Muscle layer of duodenum (tissue), 2 donors: ENCODE measurements around the gene XG.
"Not testable (repeated sequence)": the region's sequence is repeated elsewhere in the genome, so short reads cannot be mapped to it uniquely, and the experiment has no call there.

Experiments used
- H3K27ac ChIP-seq: one replicate; pipeline ENCODE4 v1.7.0; 2013; ENCODE audit warnings: mild to moderate bottlenecking, low read length
- H3K27me3 ChIP-seq: one replicate; pipeline ENCODE4 v1.7.0; 2013; ENCODE audit warnings: low read depth, mild to moderate bottlenecking, control low read depth, low read length
- H3K36me3 ChIP-seq, 2 donors: one replicate each; pipeline ENCODE4 v1.7.0; 2013; ENCODE audit warnings: low read length in 2 of 2, control low read depth in 1 of 2, mild to moderate bottlenecking in 1 of 2; ENCODE audit not compliant: insufficient read depth in 2 of 2, control insufficient read depth in 1 of 2
- H3K4me1 ChIP-seq, 2 donors: one replicate each; pipeline ENCODE4 v1.7.0; 2013; ENCODE audit warnings: low read length in 2 of 2, mild to moderate bottlenecking in 2 of 2, control low read depth in 1 of 2, moderate library complexity in 1 of 2; ENCODE audit not compliant: insufficient read depth in 2 of 2, control insufficient read depth in 1 of 2
- H3K4me3 ChIP-seq, 2 donors: one replicate each; pipeline ENCODE4 v1.7.0; 2013; ENCODE audit warnings: low read length in 2 of 2, low read depth in 1 of 2, mild to moderate bottlenecking in 1 of 2
- H3K9me3 ChIP-seq, 2 donors: one replicate each; pipeline ENCODE4 v1.7.0; 2013; ENCODE audit warnings: low read length in 2 of 2, control low read depth in 1 of 2, mild to moderate bottlenecking in 1 of 2; ENCODE audit not compliant: control insufficient read depth in 1 of 2
- donor health status: healthy.

Gene XG

GRCh38 chrX:2751874-2752300, at the start of gene XG:
Gene XG (plus strand): TSS chrX:2752040. CDS start chrX:2752275, 235 bp downstream.
- not testable (repeated sequence) for H3K27me3 ChIP-seq, H3K4me3 ChIP-seq

GRCh38 chrX:2703991-2704369, 47.9 kb upstream of the XG start:
- Histone ChIP-seq H3K4me3 (no peak overlapping the region), H3K9me3 (no peaks in the 10 kb centered on the region), H3K4me1 (peaks cover 18 to 58% of the 10 kb centered on the region in 2 donors), H3K36me3 (no peaks in the 10 kb centered on the region), H3K27ac (peak overlapping the region; percentile 58), H3K27me3 (no peaks in the 10 kb centered on the region)

More at GRCh38 chrX:2751874-2752300, at the start of gene XG:
- not testable (repeated sequence) for H3K9me3 ChIP-seq, H3K4me1 ChIP-seq, H3K27ac ChIP-seq, H3K36me3 ChIP-seq

- Histone ChIP-seq H3K9me3 (no peaks in the 10 kb centered on the region), H3K36me3 (no peaks in the 10 kb centered on the region), H3K4me1 (peaks cover 18 to 69% of the 10 kb centered on the region in 2 donors), H3K27me3 (no peaks in the 10 kb centered on the region), H3K4me3 (no peak overlapping the region), H3K27ac (peak overlapping the region; percentile 58)
These were observed 46.6 kb upstream of the XG start for GRCh38 chrX:2705046-2705832.

GRCh38 chrX:2707334-2707760, 44.5 kb upstream of the XG start:
- Histone ChIP-seq H3K27ac (peak overlapping the region; percentile 46), H3K4me1 (peaks cover 18 to 74% of the 10 kb centered on the region in 2 donors), H3K36me3 (peaks cover 0 to 2% of the 10 kb centered on the region in 2 donors), H3K9me3 (no peaks in the 10 kb centered on the region), H3K4me3 (peak overlapping the region in 1 of 2 donors; percentile 27), H3K27me3 (no peaks in the 10 kb centered on the region)

GRCh38 chrX:2708021-2708420, 43.8 kb upstream of the XG start:
- peaks cover 18 to 74% of the 10 kb centered on the region in 2 donors for H3K4me1 ChIP-seq
- H3K27ac ChIP-seq: peak overlapping the region; percentile 46
- H3K36me3 ChIP-seq: peaks cover 4 to 6% of the 10 kb centered on the region in 2 donors
- H3K4me3 ChIP-seq: no peak overlapping the region
- no peaks in the 10 kb centered on the region for H3K27me3 ChIP-seq
- no peaks in the 10 kb centered on the region for H3K9me3 ChIP-seq

- H3K27me3 ChIP-seq: no peaks in the 10 kb centered on the region
- H3K27ac ChIP-seq: peak overlapping the region; percentile 46
- peaks cover 4 to 13% of the 10 kb centered on the region in 2 donors for H3K36me3 ChIP-seq
- H3K9me3 ChIP-seq: no peaks in the 10 kb centered on the region
- peaks cover 16 to 73% of the 10 kb centered on the region in 2 donors for H3K4me1 ChIP-seq
- H3K4me3 ChIP-seq: no peak overlapping the region
These were observed 43.1 kb upstream of the XG start for GRCh38 chrX:2708592-2709188.

- H3K36me3 ChIP-seq: peaks cover 6 to 16% of the 10 kb centered on the region in 2 donors
- no peaks in the 10 kb centered on the region for H3K9me3 ChIP-seq
- H3K4me1 ChIP-seq: peaks cover 12 to 65% of the 10 kb centered on the region in 2 donors
- H3K4me3 ChIP-seq: peak overlapping the region in 1 of 2 donors; percentile 24
- peak overlapping the region; percentile 90 for H3K27ac ChIP-seq
- H3K27me3 ChIP-seq: no peaks in the 10 kb centered on the region
These were observed 42.3 kb upstream of the XG start for GRCh38 chrX:2709556-2709955.

- Histone ChIP-seq H3K4me1 (peaks cover 12 to 58% of the 10 kb centered on the region in 2 donors), H3K27ac (peak overlapping the region; percentile 90), H3K27me3 (no peaks in the 10 kb centered on the region), H3K9me3 (no peaks in the 10 kb centered on the region), H3K36me3 (peaks cover 13 to 19% of the 10 kb centered on the region in 2 donors), H3K4me3 (peak overlapping the region; percentile 23 to 24)
These were observed 41.6 kb upstream of the XG start for GRCh38 chrX:2710041-2710840.

GRCh38 chrX:2711441-2711840, 40.4 kb upstream of the XG start:
- Histone ChIP-seq H3K36me3 (peaks cover 21 to 24% of the 10 kb centered on the region in 2 donors), H3K27me3 (no peaks in the 10 kb centered on the region), H3K4me3 (no peak overlapping the region), H3K27ac (no peak overlapping the region), H3K4me1 (peaks cover 12 to 50% of the 10 kb centered on the region in 2 donors), H3K9me3 (no peaks in the 10 kb centered on the region)

- Histone ChIP-seq H3K36me3 (peaks cover 25 to 28% of the 10 kb centered on the region in 2 donors), H3K27me3 (no peaks in the 10 kb centered on the region), H3K27ac (no peak overlapping the region), H3K9me3 (no peaks in the 10 kb centered on the region), H3K4me3 (no peak overlapping the region), H3K4me1 (peaks cover 12 to 41% of the 10 kb centered on the region in 2 donors)
These were observed 39.4 kb upstream of the XG start for GRCh38 chrX:2712428-2712827.
